K562 (cell line): Measurements from ENCODE around the gene ERAL1. TPM values are rescaled to one million over a fixed set of nuclear protein-coding genes. Genes with fewer than 3 reads are reported as not detected.

Source experiments
- ARID3A ChIP-seq: IDR thresholded peaks from 2 replicates; pipeline ENCODE4 v1.6.1; 2012; ENCODE audit warnings: low read depth, low read length, improper control_type of control experiment, borderline replicate concordance
- CBFA2T3 ChIP-seq: fragments of 450-650 bp; IDR thresholded peaks from 2 replicates; pipeline ENCODE4 v1.6.1; 2017
- DLX4 ChIP-seq: fragments of 250-450 bp; sonication (Bioruptor Pico); IDR thresholded peaks from 2 replicates; pipeline ENCODE4 v1.6.1; 2021; ENCODE audit warnings: mild to moderate bottlenecking
- E4F1 ChIP-seq: fragments of 250-450 bp; sonication (Bioruptor Pico); IDR thresholded peaks from 2 replicates; pipeline ENCODE4 v1.5.0; 2021; ENCODE audit warnings: mild to moderate bottlenecking, borderline replicate concordance
- SIN3B ChIP-seq: fragments of 450-650 bp; IDR thresholded peaks from 2 replicates; pipeline ENCODE4 v1.6.1; 2017; ENCODE audit warnings: low read depth, mild to moderate bottlenecking, moderate library complexity
- ZBTB33 ChIP-seq: sonication (generic); formaldehyde crosslinking; IDR thresholded peaks from 2 replicates; pipeline ENCODE4 v1.8.1; 2023; ENCODE audit warnings: mild to moderate bottlenecking, missing genetic modification reagents
- ZBTB9 ChIP-seq: fragments of 450-650 bp; formaldehyde crosslinking; IDR thresholded peaks from 2 replicates; pipeline ENCODE4 v1.4.0; 2020; ENCODE audit warnings: mild to moderate bottlenecking, moderate library complexity
- polyA plus RNA-seq, 8 experiments: library from polyadenylated mRNA; depleted of rRNA in 4 of 8; stranded (reverse) in 5 of 8; unstranded in 3 of 8; fragments of >200 nt; fragmentation: Nextera tagmentation in 2 of 8; fragmentation: Illumina TruSeq in 1 of 8; extraction: Ambion mirVana in 2 of 8; extraction: Trizol in 1 of 8; gene quantifications; 2 replicates each; pipeline versions ENCODE4 v1.2.1 to v1.2.3, GENCODE V29; 2011 to 2014; ENCODE audit warnings: inconsistent platforms in 1 of 8, missing spikeins in 1 of 8
- total RNA-seq, 7 experiments: library from RNA; depleted of rRNA in 6 of 7; stranded (reverse); fragments of >200 nt in 6 of 7; fragmentation: Illumina TruSeq in 2 of 7; extraction: Trizol in 2 of 7; gene quantifications; 2 replicates each; pipeline versions ENCODE4 v1.2.1 to v1.2.3, GENCODE V29; 2011 to 2021; ENCODE audit warnings: low replicate concordance in 1 of 7
- TF ChIP-seq, protein P1 (sequence below), 2 experiments: fragments of 450-650 bp; IDR thresholded peaks; 2 replicates each; pipeline ENCODE4 v1.6.1; 2016

ERAL1 gene
- total and polyA plus RNA-seq, 9 of the 15 experiments (the other 6 are each of a cell fraction or from before 2014, with no cell fraction given): 37.5 to 351 (median 106) TPM

DNA sequence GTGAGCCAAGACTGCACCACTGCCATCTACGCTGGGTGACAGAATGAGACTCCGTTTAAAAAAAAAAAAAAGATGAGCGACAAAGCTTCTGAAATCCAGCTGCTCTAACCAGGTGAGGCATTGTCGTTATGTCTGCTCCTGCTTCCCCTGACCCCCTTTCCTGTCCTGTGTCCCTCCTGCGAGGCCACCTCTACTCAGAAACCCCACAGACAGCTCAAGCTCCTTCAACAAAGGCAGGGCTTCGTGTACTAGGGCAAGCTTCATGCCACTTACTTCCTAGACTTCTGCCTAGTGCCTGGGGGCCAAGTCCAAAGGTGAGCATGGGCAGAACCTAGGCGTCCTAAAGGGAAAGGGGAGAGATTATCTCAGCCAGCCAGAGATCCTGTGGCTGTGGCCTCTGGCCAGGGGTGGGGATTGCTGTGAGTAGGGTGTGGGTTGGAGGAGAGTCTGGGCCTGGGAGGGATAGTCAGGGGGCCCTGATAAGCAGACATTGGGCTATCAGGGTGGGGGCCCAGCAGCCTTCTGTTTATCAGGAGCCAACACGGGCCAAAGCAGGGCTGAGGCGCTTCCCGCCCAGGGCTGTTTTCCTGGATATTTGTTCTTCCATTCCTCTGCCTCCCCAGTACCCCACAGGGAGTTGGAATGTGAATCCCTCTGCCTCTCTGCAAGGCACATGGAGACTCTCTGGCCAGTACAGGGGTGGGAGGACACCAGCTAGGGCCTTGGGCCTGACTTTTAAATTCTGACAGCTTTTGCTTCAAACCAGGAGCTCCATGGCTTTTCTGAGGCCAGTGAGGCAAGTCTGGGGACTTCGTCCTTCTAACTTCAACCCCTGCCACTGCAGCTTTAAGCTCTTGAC is 10.4 kb downstream of the ERAL1 start (continued):
- peak; percentile 94; the same call in 1 of the 2 replicates for TF ChIP-seq ZBTB9 (CRISPR knock-in tag)
- peak; percentile 56; the same call in 1 of the 2 replicates for TF ChIP-seq ZBTB33 (CRISPR knock-in tag)
- peak; percentile 89; the same call in 1 of the 2 replicates for TF ChIP-seq ARID3A
- TF ChIP-seq SIN3B: 0 out of 2 replicates have a peak, but pooled peaks have one; percentile 34
- no peak for TF ChIP-seq E4F1 (CRISPR knock-in tag)
- TF ChIP-seq, protein P1, sequence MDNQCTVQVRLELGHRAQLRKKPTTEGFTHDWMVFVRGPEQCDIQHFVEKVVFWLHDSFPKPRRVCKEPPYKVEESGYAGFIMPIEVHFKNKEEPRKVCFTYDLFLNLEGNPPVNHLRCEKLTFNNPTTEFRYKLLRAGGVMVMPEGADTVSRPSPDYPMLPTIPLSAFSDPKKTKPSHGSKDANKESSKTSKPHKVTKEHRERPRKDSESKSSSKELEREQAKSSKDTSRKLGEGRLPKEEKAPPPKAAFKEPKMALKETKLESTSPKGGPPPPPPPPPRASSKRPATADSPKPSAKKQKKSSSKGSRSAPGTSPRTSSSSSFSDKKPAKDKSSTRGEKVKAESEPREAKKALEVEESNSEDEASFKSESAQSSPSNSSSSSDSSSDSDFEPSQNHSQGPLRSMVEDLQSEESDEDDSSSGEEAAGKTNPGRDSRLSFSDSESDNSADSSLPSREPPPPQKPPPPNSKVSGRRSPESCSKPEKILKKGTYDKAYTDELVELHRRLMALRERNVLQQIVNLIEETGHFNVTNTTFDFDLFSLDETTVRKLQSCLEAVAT (IDR thresholded peaks at IDR 0.05): peak; percentile 42 to 94; a peak in 3 of 4 replicates
- no peak for TF ChIP-seq DLX4
- TF ChIP-seq CBFA2T3: peak; percentile 100
